BLaER1 treated with 17β-estradiol and CSF1 and Interleukin-3, amounts not matched to agents 10 nM and 100 nM (cell line): Measurements from ENCODE around the gene RBM19.
"Not testable (repeated sequence)": the region's sequence is repeated elsewhere in the genome, so short reads cannot be mapped to it uniquely, and the experiment has no call there.

Experiments used
- H3K27ac ChIP-seq, 11 experiments: shearing (Covaris generic); formaldehyde crosslinking; 2 replicates each; pipeline ENCODE4 v1.8.1; 2022
- H3K27me3 ChIP-seq, 11 experiments: shearing (Covaris generic); formaldehyde crosslinking; 2 replicates each; pipeline ENCODE4 v1.8.1; 2022
- H3K36me3 ChIP-seq, 11 experiments: shearing (Covaris generic); formaldehyde crosslinking; 2 replicates each; pipeline ENCODE4 v1.8.1; 2022
- H3K4me1 ChIP-seq, 10 experiments: shearing (Covaris generic); formaldehyde crosslinking; 2 replicates each; pipeline ENCODE4 v1.8.1; 2022
- H3K4me2 ChIP-seq, 11 experiments: shearing (Covaris generic); formaldehyde crosslinking; 2 replicates each; pipeline ENCODE4 v1.8.1; 2022
- H3K4me3 ChIP-seq, 10 experiments: shearing (Covaris generic); formaldehyde crosslinking; 2 replicates each; pipeline ENCODE4 v1.8.1; 2022
- H3K9ac ChIP-seq, 11 experiments: shearing (Covaris generic); formaldehyde crosslinking; 2 replicates each; pipeline ENCODE4 v1.8.1; 2022
- H3K9me3 ChIP-seq, 11 experiments: shearing (Covaris generic); formaldehyde crosslinking; replicated peaks in 1 of 11; 2 replicates each; pipeline ENCODE4 v1.8.1; 2022
- H4K20me1 ChIP-seq, 11 experiments: shearing (Covaris generic); formaldehyde crosslinking; 2 replicates each; pipeline ENCODE4 v1.8.1; 2022
- Cebpa-rat ChIP-seq, 11 experiments: shearing (Covaris generic); IDR thresholded peaks; 2 replicates each; pipeline ENCODE4 v1.8.1; 2022

The RBM19 gene

DNA sequence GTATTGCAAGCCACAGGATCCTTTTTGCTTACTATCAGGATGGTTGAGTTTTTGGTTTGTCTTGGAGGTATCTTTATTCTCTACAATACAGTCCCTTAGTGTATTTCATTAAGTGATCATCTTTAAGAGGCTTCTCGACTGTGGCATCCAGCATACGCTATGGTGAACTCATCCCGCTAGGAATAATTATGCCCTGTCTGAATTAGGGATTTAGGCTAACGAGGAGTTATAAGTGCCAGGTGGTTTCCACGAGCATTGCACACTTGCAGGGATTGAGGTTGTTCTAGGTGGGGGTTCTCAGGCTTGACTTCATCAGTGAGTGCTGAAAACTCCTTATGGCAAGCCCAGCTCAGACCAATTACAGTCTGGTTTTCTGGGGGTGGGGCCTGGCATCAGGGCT is 37.2 kb upstream of the RBM19 start:
- Histone ChIP-seq H4K20me1 (no peaks in the 10 kb centered on the region), H3K36me3 (no peaks in the 10 kb centered on the region), H3K4me1 (peaks cover 0 to 18% (median 11%) of the 10 kb centered on the region in 10 experiments; a peak in 11 of 20 replicates), H3K27ac (no peak overlapping the region), H3K9ac (no peak overlapping the region), H3K4me2 (no peak overlapping the region), H3K9me3 (no peaks in the 10 kb centered on the region), H3K4me3 (no peak overlapping the region), H3K27me3 (no peaks in the 10 kb centered on the region)
- no peak for TF ChIP-seq Cebpa-rat (IDR thresholded peaks at IDR 0.05)

DNA sequence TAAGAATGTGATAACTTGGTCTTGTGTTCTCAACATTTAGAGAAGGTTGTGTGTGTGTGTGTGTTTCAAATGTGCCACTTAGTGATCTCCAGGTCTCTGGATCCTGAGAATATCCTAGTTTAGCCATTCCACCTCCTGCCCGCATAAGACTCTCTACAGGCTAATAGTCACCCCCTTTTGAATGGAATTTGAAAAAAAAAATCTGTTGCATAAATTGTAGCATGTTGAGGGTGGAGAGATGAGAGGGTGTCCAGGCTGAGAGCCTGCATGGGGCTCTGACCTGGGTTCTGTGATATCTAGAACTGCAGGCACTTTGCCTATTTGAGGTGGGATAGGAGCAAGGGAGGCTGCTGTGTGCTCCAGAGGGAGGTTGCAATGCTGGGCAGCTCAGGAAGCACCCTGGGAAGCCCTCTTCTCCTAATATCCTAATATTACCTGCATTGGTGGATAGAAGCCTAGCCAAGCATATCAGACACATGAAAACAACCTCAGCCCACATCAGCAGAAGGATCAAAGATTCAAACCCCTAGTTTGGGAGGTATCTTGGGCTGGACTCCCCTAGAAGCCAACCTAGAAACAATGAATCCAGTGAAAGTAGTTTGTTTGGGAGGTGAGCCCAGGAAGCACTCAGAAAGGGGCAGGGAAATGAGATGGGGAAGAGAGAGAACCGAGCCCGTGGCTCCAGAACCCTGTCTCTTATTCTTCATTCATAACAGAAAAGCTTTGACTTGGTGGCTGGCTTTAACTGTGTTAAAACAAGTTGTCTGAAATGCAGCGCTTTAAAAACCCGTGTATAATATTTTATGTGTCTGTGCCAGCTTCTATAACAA is 35.6 kb upstream of the RBM19 start:
- H3K9me3 ChIP-seq, result no peaks in the 10 kb centered on the region
- no peak for TF ChIP-seq Cebpa-rat (IDR thresholded peaks at IDR 0.05)
- no peak overlapping the region for H3K4me3 ChIP-seq
- no peak overlapping the region for H3K9ac ChIP-seq
- H3K4me1 ChIP-seq, result peaks cover 0 to 14% (median 11%) of the 10 kb centered on the region in 10 experiments; a peak in 11 of 20 replicates
- no peaks in the 10 kb centered on the region for H3K27me3 ChIP-seq
- no peak overlapping the region for H3K27ac ChIP-seq
- H3K36me3 ChIP-seq, result no peaks in the 10 kb centered on the region
- H3K4me2 ChIP-seq, result no peak overlapping the region
- H4K20me1 ChIP-seq, result no peaks in the 10 kb centered on the region

DNA sequence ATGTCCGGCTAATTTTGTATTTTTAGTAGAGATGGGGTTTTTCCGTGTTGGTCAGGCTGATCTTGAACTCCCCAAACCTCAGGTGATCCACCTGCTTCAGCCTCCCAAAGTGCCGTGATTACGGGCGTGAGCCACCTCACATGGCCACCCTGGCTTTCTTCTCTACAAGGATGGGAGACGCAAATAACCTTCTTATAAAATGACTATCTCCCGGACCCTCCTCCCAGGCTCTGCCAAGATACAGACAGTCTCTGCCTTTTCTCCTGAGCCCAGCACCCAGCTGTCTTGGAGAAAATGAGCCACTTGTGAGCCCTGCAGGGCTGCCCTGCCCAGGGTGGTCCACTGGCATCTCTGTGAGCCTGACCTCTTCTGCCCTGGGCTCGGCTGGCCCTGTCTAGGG is 34.7 kb upstream of the RBM19 start:
- no peaks in the 10 kb centered on the region for H3K36me3 ChIP-seq
- H3K4me3 ChIP-seq, result no peak overlapping the region
- peaks cover 0 to 8% (median 7%) of the 10 kb centered on the region in 10 experiments; a peak in 11 of 20 replicates for H3K4me1 ChIP-seq
- no peaks in the 10 kb centered on the region for H4K20me1 ChIP-seq
- no peaks in the 10 kb centered on the region for H3K9me3 ChIP-seq
- H3K4me2 ChIP-seq, result no peak overlapping the region
- H3K27me3 ChIP-seq, result no peaks in the 10 kb centered on the region
- no peak overlapping the region for H3K9ac ChIP-seq
- TF ChIP-seq Cebpa-rat (IDR thresholded peaks at IDR 0.05), result no peak
- no peak overlapping the region for H3K27ac ChIP-seq

DNA sequence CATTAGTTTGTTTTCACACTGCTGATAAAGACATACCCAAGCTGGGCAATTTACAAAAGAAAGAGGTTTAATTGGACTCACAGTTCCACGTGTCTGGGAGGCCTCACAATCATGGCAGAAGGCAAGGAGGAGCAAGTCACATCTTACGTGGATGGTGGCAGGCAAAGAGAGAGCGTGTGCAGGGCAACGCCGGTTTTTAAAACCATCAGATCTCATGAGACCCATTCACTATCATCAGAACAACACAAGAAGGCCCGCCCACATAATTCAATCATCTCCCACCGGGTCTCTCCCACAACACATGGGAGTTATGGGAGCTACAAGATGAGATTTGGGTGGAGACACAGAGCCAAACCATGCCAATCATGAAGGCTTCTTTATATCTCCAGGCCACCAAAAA is 34.1 kb upstream of the RBM19 start:
- H3K36me3 ChIP-seq, H3K4me3 ChIP-seq, H3K27ac ChIP-seq, H3K9me3 ChIP-seq, H3K4me2 ChIP-seq, H3K4me1 ChIP-seq, H3K27me3 ChIP-seq, H4K20me1 ChIP-seq, H3K9ac ChIP-seq: not testable (repeated sequence)

DNA sequence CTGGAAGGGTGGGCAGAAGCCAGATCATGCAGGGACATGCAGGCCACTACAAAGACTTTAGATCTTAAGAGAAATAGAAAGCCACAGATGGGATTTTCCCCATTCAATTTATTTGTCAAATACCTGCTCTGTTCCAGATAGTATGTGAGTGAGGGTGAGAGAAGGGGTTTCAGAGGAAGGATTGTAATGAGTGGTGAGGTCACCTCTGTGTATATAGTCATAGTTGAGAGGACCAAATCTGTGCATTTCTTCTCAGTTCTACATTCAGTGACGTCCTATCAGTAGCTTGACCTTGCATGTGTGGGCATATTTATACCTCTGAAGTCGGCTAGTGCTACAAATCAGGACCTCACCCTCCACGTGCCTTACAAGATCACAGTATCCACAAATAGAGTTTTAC is 31.2 kb upstream of the RBM19 start:
- H4K20me1 ChIP-seq, result no peaks in the 10 kb centered on the region
- no peak overlapping the region for H3K4me2 ChIP-seq
- no peak overlapping the region for H3K4me3 ChIP-seq
- H3K27me3 ChIP-seq, result no peaks in the 10 kb centered on the region
- H3K27ac ChIP-seq, result no peak overlapping the region
- TF ChIP-seq Cebpa-rat (IDR thresholded peaks at IDR 0.05), result no peak
- H3K9ac ChIP-seq, result no peak overlapping the region
- H3K9me3 ChIP-seq, result peaks cover 0 to 14% (median 10%) of the 10 kb centered on the region in 11 experiments; a peak in 13 of 22 replicates
- H3K4me1 ChIP-seq, result no peaks in the 10 kb centered on the region
- no peaks in the 10 kb centered on the region for H3K36me3 ChIP-seq

DNA sequence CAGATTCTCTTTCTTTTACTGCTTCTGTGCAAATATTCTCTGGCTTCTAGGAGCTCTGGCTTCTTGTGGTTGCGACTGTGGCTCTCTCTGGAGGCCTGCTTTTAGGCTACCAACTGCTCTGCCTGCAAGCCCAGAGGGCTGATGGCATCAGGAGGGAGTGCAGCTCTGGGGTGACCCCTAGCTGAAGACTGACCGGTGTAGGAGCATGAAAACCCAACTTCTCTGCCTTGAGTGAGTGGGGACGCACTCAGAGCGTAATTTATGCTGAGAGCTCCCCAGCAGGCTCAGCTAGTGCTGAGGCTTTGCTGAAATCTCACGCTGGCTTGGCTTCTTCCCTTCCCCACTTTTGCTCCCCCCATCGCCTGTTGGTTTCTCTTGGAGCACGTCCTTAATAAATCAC is 29.9 kb upstream of the RBM19 start:
- H3K9me3 ChIP-seq, result peaks cover 0 to 21% (median 14%) of the 10 kb centered on the region in 11 experiments; a peak in 13 of 22 replicates
- no peak for TF ChIP-seq Cebpa-rat (IDR thresholded peaks at IDR 0.05)

DNA sequence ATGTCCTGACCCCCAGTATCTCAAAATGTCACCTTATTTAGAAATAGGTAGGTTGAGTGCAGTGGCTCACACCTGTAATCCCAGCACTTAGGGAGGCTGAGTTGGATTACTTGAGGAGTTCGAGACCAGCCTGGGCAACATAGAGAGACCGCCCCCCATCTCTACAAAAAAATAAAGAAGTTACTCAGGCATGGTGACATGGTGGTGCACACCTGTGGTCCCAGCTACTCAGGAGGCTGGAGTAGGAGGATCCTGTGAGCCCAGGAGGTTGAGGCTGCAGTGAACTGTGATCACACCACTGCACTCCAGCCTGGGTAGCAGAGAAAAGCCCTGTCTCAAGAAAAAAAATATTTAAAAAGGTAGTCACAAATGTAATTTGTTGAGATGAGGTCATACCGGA is 27.9 kb upstream of the RBM19 start:
- Histone ChIP-seq H3K4me2 (no peak overlapping the region), H3K4me3 (no peak overlapping the region), H3K9ac (no peak overlapping the region), H3K9me3 (peaks cover 0 to 21% (median 14%) of the 10 kb centered on the region in 11 experiments; a peak in 13 of 22 replicates), H3K27ac (no peak overlapping the region), H3K27me3 (no peaks in the 10 kb centered on the region), H3K4me1 (peaks cover 0 to 11% (median 2%) of the 10 kb centered on the region in 10 experiments; a peak in 6 of 20 replicates), H3K36me3 (no peaks in the 10 kb centered on the region), H4K20me1 (no peaks in the 10 kb centered on the region)
- no peak for TF ChIP-seq Cebpa-rat (IDR thresholded peaks at IDR 0.05)

More for the DNA sequence above, 29.9 kb upstream of the RBM19 start:
- Histone ChIP-seq H3K36me3 (no peaks in the 10 kb centered on the region), H4K20me1 (no peaks in the 10 kb centered on the region), H3K9ac (no peak overlapping the region), H3K4me1 (peaks cover 0 to 2% (median under 1%) of the 10 kb centered on the region in 10 experiments; a peak in 5 of 20 replicates), H3K4me3 (no peak overlapping the region), H3K27me3 (no peaks in the 10 kb centered on the region), H3K4me2 (no peak overlapping the region), H3K27ac (no peak overlapping the region)

DNA sequence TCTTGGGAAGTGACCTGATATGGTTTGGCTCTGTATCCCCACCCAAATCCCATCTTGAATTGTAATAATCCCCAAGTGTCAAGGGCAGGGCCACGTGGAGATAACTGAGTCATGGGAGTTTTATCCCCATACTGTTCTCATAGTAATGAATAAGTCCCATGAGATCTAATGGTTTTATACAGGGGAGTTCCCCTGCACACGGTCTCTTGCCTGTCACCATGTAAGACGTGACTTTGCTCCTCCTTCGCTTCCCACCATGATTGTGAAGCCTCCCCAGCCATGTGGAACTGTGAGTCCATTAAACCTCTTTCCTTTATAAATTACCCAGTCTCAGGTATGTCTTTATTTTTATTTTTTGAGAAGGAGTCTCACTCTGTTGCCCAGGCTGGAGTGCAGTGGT is 26.6 kb upstream of the RBM19 start:
- peaks cover 0 to 11% (median 2%) of the 10 kb centered on the region in 10 experiments; a peak in 6 of 20 replicates for H3K4me1 ChIP-seq
- not testable (repeated sequence) for H3K36me3 ChIP-seq, H3K9ac ChIP-seq, H4K20me1 ChIP-seq, H3K27ac ChIP-seq, H3K4me3 ChIP-seq, H3K4me2 ChIP-seq, H3K27me3 ChIP-seq
- peaks cover 0 to 21% (median 14%) of the 10 kb centered on the region in 11 experiments; a peak in 13 of 22 replicates for H3K9me3 ChIP-seq

DNA sequence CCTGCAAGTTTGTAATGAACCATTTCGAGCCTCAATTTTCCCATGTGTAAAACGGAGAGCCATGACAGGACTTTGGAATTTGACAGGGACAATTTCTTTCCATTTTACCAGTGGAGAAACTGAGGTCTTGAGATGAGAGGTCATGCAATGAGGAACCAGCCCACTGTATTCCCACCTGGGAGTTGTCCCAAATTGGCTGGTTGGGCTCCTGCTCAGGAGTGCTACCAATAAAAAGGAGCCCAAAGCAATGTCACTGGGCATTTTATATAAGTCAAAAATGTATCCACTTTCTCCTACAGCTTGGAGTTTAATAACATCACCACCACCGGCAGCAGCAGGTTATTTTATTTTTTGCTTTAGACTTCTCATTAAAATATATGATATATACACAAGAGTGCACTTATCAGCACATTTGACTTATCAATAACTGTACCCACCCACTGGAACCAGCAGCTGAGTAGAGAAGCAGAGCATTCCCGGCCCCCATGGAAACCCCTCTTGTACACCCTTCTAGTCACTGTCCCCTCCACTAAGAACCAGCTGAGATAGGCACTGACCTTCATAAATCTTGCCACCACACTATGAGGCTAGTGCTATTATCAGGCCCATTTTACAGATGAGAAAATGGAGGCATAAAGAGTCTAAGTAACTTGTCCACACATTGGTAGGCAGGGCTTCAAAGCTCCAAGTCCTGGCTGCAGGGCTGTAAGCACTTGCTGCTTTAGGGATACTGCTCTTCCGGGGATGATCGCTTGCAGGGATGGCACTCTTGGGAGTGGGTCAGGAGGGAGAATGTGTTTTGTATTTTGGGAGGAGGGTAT is 25.3 kb upstream of the RBM19 start:
- H3K9me3 ChIP-seq, result peaks cover 0 to 21% (median 14%) of the 10 kb centered on the region in 11 experiments; a peak in 13 of 22 replicates
- no peaks in the 10 kb centered on the region for H3K36me3 ChIP-seq
- no peak overlapping the region for H3K9ac ChIP-seq
- H3K4me2 ChIP-seq, result peak overlapping the region in 3 of 11 experiments; percentile 20 to 24 (median 23); a peak in 1 of 22 replicates
- H3K4me1 ChIP-seq, result peaks cover 0 to 11% (median 2%) of the 10 kb centered on the region in 10 experiments; a peak in 6 of 20 replicates
- no peak overlapping the region for H3K27ac ChIP-seq
- no peak overlapping the region for H3K4me3 ChIP-seq
- no peaks in the 10 kb centered on the region for H3K27me3 ChIP-seq
- no peak for TF ChIP-seq Cebpa-rat (IDR thresholded peaks at IDR 0.05)
- H4K20me1 ChIP-seq, result no peaks in the 10 kb centered on the region
